ENCODE results near the gene ARSK. TPM values are rescaled to one million over a fixed set of nuclear protein-coding genes. Genes with fewer than 3 reads are reported as not detected.

ARSK gene
- total and polyA plus RNA-seq, 2 of the 13 experiments (the other 11 are each of a cell fraction or from before 2014, with no cell fraction given), result 7.9 TPM

GRCh38 chr5:95617057-95617456 lies 62.2 kb downstream of the ARSK start (continued):
- TF ChIP-seq ZBTB40 (IDR thresholded peaks at IDR 0.05) (no peak), ZBTB40 (CRISPR knock-in tag; IDR thresholded peaks at IDR 0.05) (no peak), ZKSCAN8 (CRISPR knock-in tag; IDR thresholded peaks at IDR 0.05; ENCODE audit: borderline replicate concordance) (no peak), REXO4 (CRISPR knock-in tag; IDR thresholded peaks at IDR 0.05; ENCODE audit: borderline replicate concordance) (no peak), BHLHE40 (IDR thresholded peaks at IDR 0.05; ENCODE audit: low read length) (no peak), ZBTB20 (CRISPR knock-in tag; IDR thresholded peaks at IDR 0.05; ENCODE audit: borderline replicate concordance, low read depth) (no peak), RAD21 (CRISPR knock-in tag; IDR thresholded peaks at IDR 0.05) (no peak), HMG20B (CRISPR knock-in tag; conservative IDR thresholded peaks at IDR 0.05) (no peak), FOXC1 (CRISPR knock-in tag; IDR thresholded peaks at IDR 0.05; ENCODE audit: borderline replicate concordance) (no peak), LCORL (IDR thresholded peaks at IDR 0.05) (no peak), LCORL (CRISPR knock-in tag; IDR thresholded peaks at IDR 0.05) (no peak)
- TF ChIP-seq, protein P1, sequence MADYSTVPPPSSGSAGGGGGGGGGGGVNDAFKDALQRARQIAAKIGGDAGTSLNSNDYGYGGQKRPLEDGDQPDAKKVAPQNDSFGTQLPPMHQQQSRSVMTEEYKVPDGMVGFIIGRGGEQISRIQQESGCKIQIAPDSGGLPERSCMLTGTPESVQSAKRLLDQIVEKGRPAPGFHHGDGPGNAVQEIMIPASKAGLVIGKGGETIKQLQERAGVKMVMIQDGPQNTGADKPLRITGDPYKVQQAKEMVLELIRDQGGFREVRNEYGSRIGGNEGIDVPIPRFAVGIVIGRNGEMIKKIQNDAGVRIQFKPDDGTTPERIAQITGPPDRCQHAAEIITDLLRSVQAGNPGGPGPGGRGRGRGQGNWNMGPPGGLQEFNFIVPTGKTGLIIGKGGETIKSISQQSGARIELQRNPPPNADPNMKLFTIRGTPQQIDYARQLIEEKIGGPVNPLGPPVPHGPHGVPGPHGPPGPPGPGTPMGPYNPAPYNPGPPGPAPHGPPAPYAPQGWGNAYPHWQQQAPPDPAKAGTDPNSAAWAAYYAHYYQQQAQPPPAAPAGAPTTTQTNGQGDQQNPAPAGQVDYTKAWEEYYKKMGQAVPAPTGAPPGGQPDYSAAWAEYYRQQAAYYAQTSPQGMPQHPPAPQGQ (CRISPR knock-in tag; IDR thresholded peaks at IDR 0.05; ENCODE audit: borderline replicate concordance), result no peak
- TF ChIP-seq, protein P2, sequence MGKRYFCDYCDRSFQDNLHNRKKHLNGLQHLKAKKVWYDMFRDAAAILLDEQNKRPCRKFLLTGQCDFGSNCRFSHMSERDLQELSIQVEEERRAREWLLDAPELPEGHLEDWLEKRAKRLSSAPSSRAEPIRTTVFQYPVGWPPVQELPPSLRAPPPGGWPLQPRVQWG (CRISPR knock-in tag; IDR thresholded peaks at IDR 0.05; ENCODE audit: borderline replicate concordance, low read depth), result no peak

Data from HepG2 (cell line).